ENCODE data around the gene DLGAP4. TPM values are rescaled to one million over a fixed set of nuclear protein-coding genes. Genes with fewer than 3 reads are reported as not detected.

The DLGAP4 gene
- total and polyA plus RNA-seq, 2 experiments from 2014 or later = 14.3 to 68.1 TPM

GRCh38 chr20:36312724-36313441, 6.7 kb downstream of the DLGAP4 start:
- TF ChIP-seq EZH2phosphoT487 (IDR thresholded peaks at IDR 0.05; ENCODE audit: insufficient read depth, low read depth) (no peak), EZH2 (IDR thresholded peaks at IDR 0.05; ENCODE audit: insufficient read depth, poor library complexity, severe bottlenecking) (no peak)
- H3F3A ChIP-seq (ENCODE audit: insufficient read depth) = no peaks in the 10 kb centered on the region
- DNase-seq = no peak
- no peak overlapping the region for H3K9ac ChIP-seq
- no peak overlapping the region for H3K4me2 ChIP-seq (ENCODE audit: unreplicated experiment)
- H4K20me1 ChIP-seq (ENCODE audit: insufficient read depth) = no peaks in the 10 kb centered on the region
- H3K9me3 ChIP-seq (ENCODE audit: low read depth) = no peaks in the 10 kb centered on the region
- H3K9me2 ChIP-seq (ENCODE audit: insufficient read depth) = no peaks in the 10 kb centered on the region
- no peaks in the 10 kb centered on the region for H3K79me2 ChIP-seq (ENCODE audit: insufficient read depth)
- WGBS, 2 experiments (ENCODE audit: low coverage in 1 of 2, low lambda C conversion rate in 2 of 2, missing lambda C conversion rate in 2 of 2) = 34 to 35% methylated on average over 14 of the region's 14 CpGs
- no peaks in the 10 kb centered on the region for H3K36me3 ChIP-seq (ENCODE audit: low read depth)
- in situ Hi-C loops (cut with MboI) = no loop called here
- no peak overlapping the region for H3K4me3 ChIP-seq
- no peak overlapping the region for H3K27ac ChIP-seq
- H3K27me3 ChIP-seq (replicated peaks; ENCODE audit: insufficient read depth) = peaks cover 28% of the 10 kb centered on the region
- H2AFZ ChIP-seq = no peak overlapping the region
- H3K4me1 ChIP-seq (ENCODE audit: insufficient read depth) = no peaks in the 10 kb centered on the region

- in situ Hi-C loops (cut with MboI) = no loop called here
- 10 to 20% methylated on average over 1 to 3 of the region's 3 CpGs for WGBS, 2 experiments (ENCODE audit: low coverage in 1 of 2, low lambda C conversion rate in 2 of 2, missing lambda C conversion rate in 2 of 2)
- H3F3A ChIP-seq (ENCODE audit: insufficient read depth) = no peaks in the 10 kb centered on the region
These were observed 7.3 kb downstream of the DLGAP4 start for GRCh38 chr20:36313476-36313875.

DNA sequence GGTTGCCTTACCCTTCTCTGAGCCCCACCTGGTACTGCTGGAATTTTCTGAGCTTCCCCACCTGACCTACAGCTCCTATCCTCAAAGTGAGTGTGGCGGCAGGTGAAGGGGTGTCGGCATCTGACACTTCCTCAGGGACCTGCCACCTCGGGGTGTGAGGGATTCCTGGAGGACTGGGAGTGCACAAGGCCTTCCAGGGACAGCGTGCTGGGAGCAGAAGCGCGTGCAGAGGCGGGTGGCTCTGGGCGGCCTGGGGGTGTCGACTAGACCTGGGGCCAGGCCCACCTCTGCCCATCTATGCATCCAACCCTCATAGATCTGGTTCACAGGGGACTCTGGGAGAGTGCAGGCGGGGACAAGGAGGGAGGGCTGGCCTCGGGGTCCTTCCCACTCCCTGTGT, 7.8 kb downstream of the DLGAP4 start:
- 36 to 40% methylated on average over 9 to 11 of the region's 11 CpGs for WGBS, 2 experiments (ENCODE audit: low coverage in 1 of 2, low lambda C conversion rate in 2 of 2, missing lambda C conversion rate in 2 of 2)
- DNase-seq = no peak
- in situ Hi-C loops (cut with MboI) = no loop called here
- Histone ChIP-seq H3K27ac (no peak overlapping the region), H3K27me3 (replicated peaks; ENCODE audit: insufficient read depth) (peaks cover 19% of the 10 kb centered on the region), H3K79me2 (ENCODE audit: insufficient read depth) (no peaks in the 10 kb centered on the region), H2AFZ (no peak overlapping the region), H3K4me3 (no peak overlapping the region), H3K4me2 (ENCODE audit: unreplicated experiment) (no peak overlapping the region), H3K36me3 (ENCODE audit: low read depth) (no peaks in the 10 kb centered on the region), H3K4me1 (ENCODE audit: insufficient read depth) (no peaks in the 10 kb centered on the region), H3K9me2 (ENCODE audit: insufficient read depth) (no peaks in the 10 kb centered on the region), H3F3A (ENCODE audit: insufficient read depth) (no peaks in the 10 kb centered on the region), H3K9me3 (ENCODE audit: low read depth) (no peaks in the 10 kb centered on the region), H4K20me1 (ENCODE audit: insufficient read depth) (no peaks in the 10 kb centered on the region), H3K9ac (no peak overlapping the region)
- TF ChIP-seq EZH2 (IDR thresholded peaks at IDR 0.05; ENCODE audit: insufficient read depth, poor library complexity, severe bottlenecking) (no peak), EZH2phosphoT487 (IDR thresholded peaks at IDR 0.05; ENCODE audit: insufficient read depth, low read depth) (no peak)

More at GRCh38 chr20:36313476-36313875, 7.3 kb downstream of the DLGAP4 start:
- no peaks in the 10 kb centered on the region for H3K9me2 ChIP-seq (ENCODE audit: insufficient read depth)
- H3K4me3 ChIP-seq = no peak overlapping the region
- H3K4me2 ChIP-seq (ENCODE audit: unreplicated experiment) = no peak overlapping the region
- no peak overlapping the region for H3K9ac ChIP-seq
- TF ChIP-seq EZH2phosphoT487 (IDR thresholded peaks at IDR 0.05; ENCODE audit: insufficient read depth, low read depth) (no peak), EZH2 (IDR thresholded peaks at IDR 0.05; ENCODE audit: insufficient read depth, poor library complexity, severe bottlenecking) (no peak)
- H3K4me1 ChIP-seq (ENCODE audit: insufficient read depth) = no peaks in the 10 kb centered on the region
- no peaks in the 10 kb centered on the region for H3K9me3 ChIP-seq (ENCODE audit: low read depth)
- H3K27me3 ChIP-seq (replicated peaks; ENCODE audit: insufficient read depth) = peaks cover 23% of the 10 kb centered on the region
- no peak overlapping the region for H2AFZ ChIP-seq
- H4K20me1 ChIP-seq (ENCODE audit: insufficient read depth) = no peaks in the 10 kb centered on the region
- H3K27ac ChIP-seq = no peak overlapping the region
- no peak for DNase-seq
- no peaks in the 10 kb centered on the region for H3K79me2 ChIP-seq (ENCODE audit: insufficient read depth)
- no peaks in the 10 kb centered on the region for H3K36me3 ChIP-seq (ENCODE audit: low read depth)

DNA sequence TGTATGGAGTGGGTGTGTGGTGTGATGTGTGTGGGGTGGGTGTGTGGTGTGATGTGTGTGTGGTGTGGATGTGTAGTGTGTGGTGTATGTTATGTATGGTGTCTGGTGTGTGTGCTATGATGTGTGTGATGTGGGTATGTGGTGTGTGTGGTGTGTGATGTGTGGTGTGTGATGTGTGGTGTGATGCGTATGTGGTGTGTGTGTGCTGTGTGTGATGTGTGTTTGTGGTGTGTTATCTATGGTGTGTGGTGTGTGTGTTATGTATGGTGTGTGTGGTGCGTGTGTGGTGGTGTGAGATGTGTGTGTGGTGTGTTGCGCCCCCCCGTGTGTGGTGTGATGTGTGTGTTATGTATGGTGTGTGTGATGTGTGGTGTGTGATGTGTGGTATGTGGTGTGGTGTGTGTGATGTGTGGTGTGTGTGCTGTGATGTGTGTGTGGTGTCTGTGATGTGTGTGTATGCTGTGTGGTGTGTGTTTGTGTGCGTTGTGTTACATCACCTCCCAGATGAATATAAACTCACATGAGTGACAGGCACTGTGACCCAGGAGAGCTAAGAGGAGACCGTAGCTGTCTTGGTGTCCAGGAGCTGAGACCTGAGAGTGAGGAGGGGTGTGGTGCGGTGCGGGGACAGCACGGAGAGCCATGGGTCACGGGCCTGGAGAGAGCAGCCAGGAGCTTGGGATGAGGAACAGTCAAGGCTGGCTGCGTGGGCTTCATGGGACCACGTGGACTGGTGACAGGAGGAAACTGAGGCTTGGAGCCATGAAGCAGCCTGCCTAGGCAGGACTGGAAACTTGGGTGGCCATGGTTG, 8.8 kb downstream of the DLGAP4 start:
- WGBS, 2 experiments (ENCODE audit: low coverage in 1 of 2, low lambda C conversion rate in 2 of 2, missing lambda C conversion rate in 2 of 2) = 43 to 45% methylated on average over 9 to 11 of the region's 12 CpGs
- TF ChIP-seq EZH2 (IDR thresholded peaks at IDR 0.05; ENCODE audit: insufficient read depth, poor library complexity, severe bottlenecking) = no peak
- TF ChIP-seq EZH2phosphoT487 (IDR thresholded peaks at IDR 0.05; ENCODE audit: insufficient read depth, low read depth) = no peak
- in situ Hi-C loops (cut with MboI) = no loop called here
- no peak overlapping the region for H2AFZ ChIP-seq
- no peaks in the 10 kb centered on the region for H3K79me2 ChIP-seq (ENCODE audit: insufficient read depth)
- no peaks in the 10 kb centered on the region for H3K36me3 ChIP-seq (ENCODE audit: low read depth)
- no peak overlapping the region for H3K27ac ChIP-seq
- no peaks in the 10 kb centered on the region for H3K4me1 ChIP-seq (ENCODE audit: insufficient read depth)
- no peaks in the 10 kb centered on the region for H3K9me2 ChIP-seq (ENCODE audit: insufficient read depth)
- peaks cover 12% of the 10 kb centered on the region for H3K27me3 ChIP-seq (replicated peaks; ENCODE audit: insufficient read depth)
- H3K9me3 ChIP-seq (ENCODE audit: low read depth) = no peaks in the 10 kb centered on the region
- no peak overlapping the region for H3K4me3 ChIP-seq
- H3F3A ChIP-seq (ENCODE audit: insufficient read depth) = no peaks in the 10 kb centered on the region
- no peaks in the 10 kb centered on the region for H4K20me1 ChIP-seq (ENCODE audit: insufficient read depth)
- no peak overlapping the region for H3K4me2 ChIP-seq (ENCODE audit: unreplicated experiment)
- H3K9ac ChIP-seq = no peak overlapping the region
- no peak for DNase-seq
